C4-2B (cell line): ENCODE results near the gene CNGA2.

Experiments used
- ZFX ChIP-seq: fragments of 450-650 bp; IDR thresholded peaks from 2 replicates; pipeline ENCODE4 v1.6.1; 2017
- TF ChIP-seq, protein P1 (sequence below): fragments of 450-650 bp; conservative IDR thresholded peaks from 2 replicates; pipeline ENCODE4 v1.5.1; 2017; ENCODE audit warnings: mild to moderate bottlenecking

DNA sequence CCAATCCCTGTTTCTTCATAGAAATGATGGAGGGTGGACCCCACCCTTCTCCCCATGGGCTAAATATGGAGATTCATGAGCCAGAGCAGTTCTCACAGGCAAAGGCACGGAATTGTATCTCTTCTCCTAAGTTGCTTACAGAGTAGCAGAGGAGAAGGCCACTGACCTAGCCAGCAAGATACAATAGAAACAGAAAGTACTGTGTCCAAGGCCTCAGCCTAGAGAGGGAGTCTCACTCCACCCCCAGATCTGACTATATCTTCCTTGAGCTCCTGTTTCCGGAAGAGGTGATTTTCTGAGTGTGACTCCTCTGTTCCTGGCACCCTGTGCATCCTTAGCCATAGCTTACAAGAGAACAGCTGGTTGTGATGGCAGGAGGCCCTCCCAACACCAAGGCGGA is 18.8 kb upstream of the CNGA2 start, which contains the start of gene FATE1:
- TF ChIP-seq, protein P1, sequence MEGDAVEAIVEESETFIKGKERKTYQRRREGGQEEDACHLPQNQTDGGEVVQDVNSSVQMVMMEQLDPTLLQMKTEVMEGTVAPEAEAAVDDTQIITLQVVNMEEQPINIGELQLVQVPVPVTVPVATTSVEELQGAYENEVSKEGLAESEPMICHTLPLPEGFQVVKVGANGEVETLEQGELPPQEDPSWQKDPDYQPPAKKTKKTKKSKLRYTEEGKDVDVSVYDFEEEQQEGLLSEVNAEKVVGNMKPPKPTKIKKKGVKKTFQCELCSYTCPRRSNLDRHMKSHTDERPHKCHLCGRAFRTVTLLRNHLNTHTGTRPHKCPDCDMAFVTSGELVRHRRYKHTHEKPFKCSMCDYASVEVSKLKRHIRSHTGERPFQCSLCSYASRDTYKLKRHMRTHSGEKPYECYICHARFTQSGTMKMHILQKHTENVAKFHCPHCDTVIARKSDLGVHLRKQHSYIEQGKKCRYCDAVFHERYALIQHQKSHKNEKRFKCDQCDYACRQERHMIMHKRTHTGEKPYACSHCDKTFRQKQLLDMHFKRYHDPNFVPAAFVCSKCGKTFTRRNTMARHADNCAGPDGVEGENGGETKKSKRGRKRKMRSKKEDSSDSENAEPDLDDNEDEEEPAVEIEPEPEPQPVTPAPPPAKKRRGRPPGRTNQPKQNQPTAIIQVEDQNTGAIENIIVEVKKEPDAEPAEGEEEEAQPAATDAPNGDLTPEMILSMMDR, result no peak
- TF ChIP-seq ZFX, result no peak
